CD8-positive, alpha-beta memory T cell (primary cell): ENCODE measurements around the gene SNX3. TPM values are rescaled to one million over a fixed set of nuclear protein-coding genes. Genes with fewer than 3 reads are reported as not detected.
A peak's percentile ranks its signal among the peaks of the same experiment; 100 is the strongest.
"Not testable (repeated sequence)": the region's sequence is repeated elsewhere in the genome, so short reads cannot be mapped to it uniquely, and the experiment has no call there.

Source experiments
- CTCF ChIA-PET: fragments of 350-600 bp; sonication (Branson Sonifier 250); formaldehyde crosslinking; loops from one replicate; lab custom pipeline; 2021; ENCODE audit warnings: antibody characterized with exemption; lab: Charles Lee
- POLR2A ChIA-PET: fragments of 350-600 bp; sonication (Branson Sonifier 250); formaldehyde crosslinking; loops from one replicate; lab custom pipeline; 2021; ENCODE audit warnings: antibody characterized with exemption; lab: Charles Lee
- DNase-seq, 5 donors: peaks; one replicate each; pipeline versions ENCODE4 v3.0.0 to v3.0.0-alpha.2; 2020 to 2022; ENCODE audit warnings: mixed read lengths in 1 of 5
- H3K27ac ChIP-seq: one replicate; pipeline ENCODE4 v1.7.0; 2013; ENCODE audit warnings: low read depth, mild to moderate bottlenecking, low read length, moderate library complexity
- H3K27me3 ChIP-seq: 2 replicates; pipeline ENCODE4 v1.7.0; 2013; ENCODE audit warnings: low read length, mild to moderate bottlenecking; ENCODE audit not compliant: insufficient read depth, poor library complexity, severe bottlenecking
- H3K36me3 ChIP-seq: 2 replicates; pipeline ENCODE4 v1.7.0; 2013; ENCODE audit warnings: mild to moderate bottlenecking, low read length, moderate library complexity; ENCODE audit not compliant: insufficient read depth
- H3K4me1 ChIP-seq: 2 replicates; pipeline ENCODE4 v1.7.0; 2013; ENCODE audit warnings: mild to moderate bottlenecking, low read length, moderate library complexity; ENCODE audit not compliant: insufficient read depth
- H3K4me3 ChIP-seq: 2 replicates; pipeline ENCODE4 v1.7.0; 2013; ENCODE audit warnings: mild to moderate bottlenecking, low read length
- H3K9me3 ChIP-seq: 2 replicates; pipeline ENCODE4 v1.7.0; 2013; ENCODE audit warnings: mild to moderate bottlenecking, low read length
- H3K27ac Mint-ChIP-seq, 8 donors: one replicate each; pipeline ENCODE4 v1.8.0; 2020 to 2021; ENCODE audit warnings: mixed read lengths in 8 of 8, mild to moderate bottlenecking in 6 of 8, inconsistent platforms in 3 of 8, moderate library complexity in 3 of 8
- H3K27me3 Mint-ChIP-seq, 2 donors: one replicate each; pipeline ENCODE4 v1.8.0; 2020 to 2021; ENCODE audit warnings: mixed read lengths in 2 of 2, mild to moderate bottlenecking in 1 of 2, moderate library complexity in 1 of 2
- H3K36me3 Mint-ChIP-seq, 3 donors: one replicate each; pipeline ENCODE4 v1.8.0; 2020 to 2021; ENCODE audit warnings: mixed read lengths in 3 of 3, inconsistent platforms in 1 of 3, mild to moderate bottlenecking in 1 of 3
- H3K4me1 Mint-ChIP-seq, 3 donors: one replicate each; pipeline ENCODE4 v1.8.0; 2020 to 2021; ENCODE audit warnings: mixed read lengths in 3 of 3, inconsistent platforms in 1 of 3, mild to moderate bottlenecking in 1 of 3
- H3K4me3 Mint-ChIP-seq, 7 donors: one replicate each; pipeline ENCODE4 v1.8.0; 2020 to 2021; ENCODE audit warnings: mixed read lengths in 7 of 7, mild to moderate bottlenecking in 6 of 7, moderate library complexity in 4 of 7, inconsistent platforms in 2 of 7
- H3K9me3 Mint-ChIP-seq, 5 donors: one replicate each; pipeline ENCODE4 v1.8.0; 2020 to 2022; ENCODE audit warnings: mixed read lengths in 5 of 5, mild to moderate bottlenecking in 3 of 5, moderate library complexity in 2 of 5, inconsistent platforms in 1 of 5
- polyA plus RNA-seq: library from polyadenylated mRNA; unstranded; fragments of 300-500 nt; fragmentation: Illumina TruSeq; gene quantifications from one replicate; pipeline ENCODE4 v1.2.3, GENCODE V29; 2021
- total RNA-seq, 2 experiments: library from RNA; stranded (reverse); gene quantifications; one replicate each; pipeline ENCODE4 v1.2.3, GENCODE V29; 2021

The SNX3 gene
- total RNA-seq (10 to 100 TPM; 75.8 to 76.4 TPM), polyA plus RNA-seq (192 TPM)

DNA sequence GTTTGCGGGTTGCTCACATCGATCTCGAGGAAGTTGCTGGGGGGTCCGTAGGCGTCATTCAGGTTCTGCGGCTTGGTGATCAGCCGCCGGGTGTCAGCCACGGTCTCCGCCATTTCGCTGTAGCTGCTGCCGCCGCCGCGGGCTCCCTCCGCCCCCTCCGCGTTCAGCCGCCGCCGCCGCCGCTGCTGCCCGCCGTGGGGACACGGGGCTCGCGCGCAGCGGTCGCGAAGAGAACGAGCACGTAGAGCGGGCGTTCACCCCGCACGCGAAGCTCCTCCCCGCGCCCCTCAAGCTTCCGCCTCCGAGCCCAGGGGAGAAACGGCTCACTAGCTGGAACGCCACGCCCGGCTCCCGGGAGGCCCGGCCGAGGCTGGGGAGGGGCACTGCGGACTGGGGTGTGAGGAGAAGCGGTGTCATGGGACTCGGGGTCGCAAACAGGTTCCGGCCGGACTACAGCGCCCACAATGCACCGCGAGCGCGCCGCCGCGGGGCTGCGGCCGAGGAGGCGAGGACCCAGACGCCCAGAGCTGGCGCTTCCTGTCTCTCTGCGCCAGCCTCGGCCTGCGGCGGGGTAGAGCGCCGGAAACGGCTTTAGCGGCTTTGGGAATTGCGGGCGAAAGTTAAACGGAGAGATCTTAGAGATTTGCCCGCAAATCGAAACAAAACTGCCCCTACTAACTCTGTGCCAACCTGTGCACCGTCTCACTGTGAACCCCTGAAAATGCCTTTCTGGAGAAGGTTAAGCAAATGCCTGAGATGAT lies at the start of gene SNX3:
Gene SNX3, minus strand, starts transcription at position 232 of the 761 bp plus-strand sequence. Its CDS starts 119 bp downstream, at position 113.
- peak; percentile 82 to 94 (median 91) for DNase-seq
- Mint-ChIP-seq H3K27me3 (no peaks in the 10 kb centered on the region), H3K36me3 (peaks cover 0 to 13% (median 3%) of the 10 kb centered on the region in 3 donors), H3K4me3 (peak within 1 kb of the TSS; percentile 90 to 98 (median 93)), H3K9me3 (no peaks in the 10 kb centered on the region), H3K27ac (peak within 1 kb of the TSS; percentile 89 to 99 (median 98)), H3K4me1 (peaks cover 29 to 43% (median 41%) of the 10 kb centered on the region in 3 donors)
- no peaks in the 10 kb centered on the region for H3K36me3 ChIP-seq
- H3K4me1 ChIP-seq: peaks cover 28% of the 10 kb centered on the region
- no peaks in the 10 kb centered on the region for H3K27me3 ChIP-seq
- no peaks in the 10 kb centered on the region for H3K9me3 ChIP-seq
- ChIA-PET POLR2A (interaction anchor here (0.6 to 2.0 kb wide), 9 partner anchors 9 to 1121 kb away, joined by 3 to 21 read pairs (median 5); partner anchors contain the start of genes AFG1L, CD164, CEP57L1 and SEC63), CTCF (interaction anchor here (1.0 to 1.2 kb wide), 4 partner anchors 9 to 802 kb away, joined by 3 to 4 read pairs (median 3); partner anchors contain the start of gene PDSS2)
- H3K27ac ChIP-seq: peak within 1 kb of the TSS; percentile 86
- H3K4me3 ChIP-seq: peak within 1 kb of the TSS; percentile 89

DNA sequence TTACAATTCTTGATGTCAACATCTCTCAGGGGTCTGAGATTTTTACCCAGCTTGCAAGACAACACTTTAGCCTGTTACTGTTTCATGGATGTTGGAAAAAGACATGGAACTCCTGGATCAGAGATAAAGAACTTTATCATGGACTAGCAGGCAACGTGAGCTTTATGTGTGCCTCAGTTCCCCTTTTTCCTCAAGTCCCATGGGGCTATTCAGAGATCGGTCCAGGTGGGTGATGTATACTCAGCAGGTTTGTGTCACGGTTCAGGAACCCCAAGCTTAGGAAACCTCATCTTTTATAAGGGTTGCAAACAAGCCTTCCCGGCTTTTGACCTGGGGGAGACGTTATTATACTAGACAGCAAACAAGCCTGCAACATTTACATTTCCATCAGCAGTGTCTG lies 49.0 kb upstream of the SNX3 start:
- no peaks in the 10 kb centered on the region for H3K4me1 ChIP-seq
- H3K27ac ChIP-seq: no peak overlapping the region
- ChIA-PET POLR2A (no interaction called here), CTCF (interaction anchor here (1.1 kb wide), 1 partner anchor 48 kb away, joined by 3 read pairs; no protein-coding TSS in a partner anchor)
- Mint-ChIP-seq H3K4me1 (peaks cover 0 to 5% (median 0%) of the 10 kb centered on the region in 3 donors), H3K27me3 (no peaks in the 10 kb centered on the region), H3K4me3 (no peak overlapping the region), H3K36me3 (peaks cover 0 to 4% (median 0%) of the 10 kb centered on the region in 3 donors), H3K27ac (no peak overlapping the region), H3K9me3 (no peaks in the 10 kb centered on the region)
- no peaks in the 10 kb centered on the region for H3K9me3 ChIP-seq
- DNase-seq: no peak
- H3K36me3 ChIP-seq: no peaks in the 10 kb centered on the region
- H3K27me3 ChIP-seq: no peaks in the 10 kb centered on the region
- H3K4me3 ChIP-seq: no peak overlapping the region

DNA sequence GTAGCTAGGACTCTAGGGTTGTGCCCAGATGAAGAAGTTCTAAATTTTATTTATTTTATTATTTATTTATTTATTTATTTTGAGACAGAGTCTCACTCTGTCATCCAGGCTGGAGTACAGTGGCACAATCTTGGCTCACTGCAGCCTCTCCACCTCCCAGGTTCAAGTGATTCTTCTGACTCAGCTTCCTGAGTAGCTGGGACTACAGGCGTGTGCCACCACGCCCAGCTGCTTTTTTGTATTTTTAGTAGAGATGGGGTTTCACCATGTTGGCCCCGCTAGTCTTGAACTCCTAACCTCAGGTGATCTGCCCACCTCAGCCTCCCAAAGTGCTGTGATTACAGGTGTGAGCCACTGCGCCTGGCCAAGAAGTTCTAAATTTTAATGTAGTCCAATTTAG lies 47.8 kb upstream of the SNX3 start:
- DNase-seq, H3K4me3 ChIP-seq, H3K9me3 ChIP-seq, H3K27me3 ChIP-seq, H3K4me1 ChIP-seq, H3K9me3 Mint-ChIP-seq, H3K4me1 Mint-ChIP-seq, H3K36me3 ChIP-seq, H3K4me3 Mint-ChIP-seq, H3K27ac ChIP-seq, H3K27me3 Mint-ChIP-seq, H3K36me3 Mint-ChIP-seq, POLR2A ChIA-PET: not testable (repeated sequence)
- H3K27ac Mint-ChIP-seq: peak overlapping the region in 1 of 8 donors; percentile 47
- CTCF ChIA-PET: interaction anchor here (1.1 kb wide), 1 partner anchor 47 kb away, joined by 3 read pairs; no protein-coding TSS in a partner anchor

DNA sequence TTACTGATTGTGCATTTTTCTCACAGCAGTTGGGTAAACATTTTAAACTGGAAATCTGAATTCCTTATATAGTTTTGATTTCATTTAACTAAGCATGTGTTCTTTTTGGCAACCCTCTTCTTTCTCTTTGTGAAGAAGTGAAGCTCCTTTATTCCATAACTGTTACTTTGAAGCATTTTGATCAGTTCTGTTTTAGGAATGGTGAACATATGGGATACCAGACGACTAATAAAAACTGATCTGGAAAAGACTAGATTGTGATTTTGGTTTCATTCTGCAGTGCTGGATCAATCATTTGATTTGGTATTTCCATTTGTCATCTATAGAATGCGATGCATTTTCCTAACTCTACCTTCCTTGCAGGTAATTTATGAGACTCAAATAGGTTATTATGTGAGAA lies 43.8 kb upstream of the SNX3 start:
- ChIA-PET POLR2A (no interaction called here), CTCF (no interaction called here)
- no peak for DNase-seq
- Histone ChIP-seq H3K4me3 (no peak overlapping the region), H3K4me1 (no peaks in the 10 kb centered on the region), H3K9me3 (no peaks in the 10 kb centered on the region), H3K36me3 (no peaks in the 10 kb centered on the region), H3K27me3 (no peaks in the 10 kb centered on the region), H3K27ac (no peak overlapping the region)
- peaks cover 0 to 6% (median under 1%) of the 10 kb centered on the region in 3 donors for H3K4me1 Mint-ChIP-seq
- H3K36me3 Mint-ChIP-seq: peaks cover 0 to 5% (median 0%) of the 10 kb centered on the region in 3 donors
- no peaks in the 10 kb centered on the region for H3K9me3 Mint-ChIP-seq
- H3K27me3 Mint-ChIP-seq: no peaks in the 10 kb centered on the region
- no peak overlapping the region for H3K4me3 Mint-ChIP-seq
- H3K27ac Mint-ChIP-seq: no peak overlapping the region

DNA sequence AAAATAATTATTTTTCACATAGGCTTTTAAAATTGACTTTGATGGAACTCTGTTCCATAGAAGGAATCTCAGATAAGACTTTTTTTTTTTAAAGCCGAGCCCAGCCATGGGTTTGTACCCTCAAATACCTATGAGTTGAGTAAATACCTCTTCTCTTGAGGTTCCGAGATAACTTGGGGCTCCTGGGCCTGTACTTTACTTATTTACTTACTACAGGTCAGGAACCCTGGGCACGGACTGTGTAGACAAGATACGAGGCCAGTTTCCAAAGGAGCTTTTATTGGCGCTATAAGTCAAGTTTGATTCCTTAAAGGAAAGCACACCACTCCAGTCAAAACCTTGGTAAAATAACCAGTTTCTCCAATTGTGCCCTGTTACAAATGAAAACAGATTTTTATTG lies 41.5 kb upstream of the SNX3 start:
- DNase-seq: no peak
- H3K27me3 ChIP-seq: no peaks in the 10 kb centered on the region
- Mint-ChIP-seq H3K4me1 (peaks cover 0 to 10% (median 9%) of the 10 kb centered on the region in 3 donors), H3K4me3 (no peak overlapping the region), H3K9me3 (no peaks in the 10 kb centered on the region), H3K36me3 (peaks cover 0 to 7% (median 0%) of the 10 kb centered on the region in 3 donors), H3K27ac (no peak overlapping the region), H3K27me3 (no peaks in the 10 kb centered on the region)
- no peaks in the 10 kb centered on the region for H3K36me3 ChIP-seq
- ChIA-PET POLR2A (no interaction called here), CTCF (interaction anchor here (0.6 kb wide), 1 partner anchor 31 kb away, joined by 3 read pairs; no protein-coding TSS in a partner anchor)
- H3K27ac ChIP-seq: no peak overlapping the region
- no peaks in the 10 kb centered on the region for H3K4me1 ChIP-seq
- no peak overlapping the region for H3K4me3 ChIP-seq
- no peaks in the 10 kb centered on the region for H3K9me3 ChIP-seq

DNA sequence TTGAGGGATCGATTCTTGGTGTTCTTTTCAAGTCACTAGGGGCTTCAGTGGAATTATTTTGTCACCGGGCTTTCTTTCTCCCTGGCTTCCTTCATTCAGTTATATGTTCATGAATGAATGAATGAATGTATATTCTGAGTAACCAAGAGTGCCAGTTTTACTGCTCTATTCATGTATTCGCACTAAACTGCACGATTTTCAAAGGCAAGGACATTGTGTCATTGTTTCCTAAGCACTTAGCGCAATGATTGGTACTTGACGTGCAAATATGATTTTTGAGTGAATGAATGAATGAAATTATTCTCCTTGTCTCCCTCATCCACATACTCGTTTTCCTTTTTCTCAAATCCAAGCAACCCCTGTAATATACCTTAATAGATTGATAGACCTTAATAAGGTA lies 34.8 kb upstream of the SNX3 start:
- H3K4me3 Mint-ChIP-seq: peak overlapping the region; percentile 94 to 99 (median 97)
- no peaks in the 10 kb centered on the region for H3K36me3 ChIP-seq
- peaks cover 0 to 10% (median 2%) of the 10 kb centered on the region in 3 donors for H3K36me3 Mint-ChIP-seq
- H3K9me3 Mint-ChIP-seq: no peaks in the 10 kb centered on the region
- H3K27me3 ChIP-seq: no peaks in the 10 kb centered on the region
- POLR2A ChIA-PET: interaction anchor here (1.1 to 2.3 kb wide), 2 partner anchors 35 to 799 kb away, joined by 5 to 21 read pairs; partner anchors contain the start of genes SESN1 and SNX3
- no peak for DNase-seq
- CTCF ChIA-PET: interaction anchor here (1.2 kb wide), 1 partner anchor 1744 kb away, joined by 3 read pairs; no protein-coding TSS in a partner anchor
- peak overlapping the region; percentile 90 for H3K27ac ChIP-seq
- peaks cover 0 to 2% of the 10 kb centered on the region in 2 donors for H3K27me3 Mint-ChIP-seq
- peak overlapping the region; percentile 98 to 99 (median 98) for H3K27ac Mint-ChIP-seq
- H3K9me3 ChIP-seq: no peaks in the 10 kb centered on the region
- peaks cover 13% of the 10 kb centered on the region for H3K4me1 ChIP-seq
- peak overlapping the region; percentile 97 for H3K4me3 ChIP-seq
- H3K4me1 Mint-ChIP-seq: peaks cover 21 to 31% (median 23%) of the 10 kb centered on the region in 3 donors

DNA sequence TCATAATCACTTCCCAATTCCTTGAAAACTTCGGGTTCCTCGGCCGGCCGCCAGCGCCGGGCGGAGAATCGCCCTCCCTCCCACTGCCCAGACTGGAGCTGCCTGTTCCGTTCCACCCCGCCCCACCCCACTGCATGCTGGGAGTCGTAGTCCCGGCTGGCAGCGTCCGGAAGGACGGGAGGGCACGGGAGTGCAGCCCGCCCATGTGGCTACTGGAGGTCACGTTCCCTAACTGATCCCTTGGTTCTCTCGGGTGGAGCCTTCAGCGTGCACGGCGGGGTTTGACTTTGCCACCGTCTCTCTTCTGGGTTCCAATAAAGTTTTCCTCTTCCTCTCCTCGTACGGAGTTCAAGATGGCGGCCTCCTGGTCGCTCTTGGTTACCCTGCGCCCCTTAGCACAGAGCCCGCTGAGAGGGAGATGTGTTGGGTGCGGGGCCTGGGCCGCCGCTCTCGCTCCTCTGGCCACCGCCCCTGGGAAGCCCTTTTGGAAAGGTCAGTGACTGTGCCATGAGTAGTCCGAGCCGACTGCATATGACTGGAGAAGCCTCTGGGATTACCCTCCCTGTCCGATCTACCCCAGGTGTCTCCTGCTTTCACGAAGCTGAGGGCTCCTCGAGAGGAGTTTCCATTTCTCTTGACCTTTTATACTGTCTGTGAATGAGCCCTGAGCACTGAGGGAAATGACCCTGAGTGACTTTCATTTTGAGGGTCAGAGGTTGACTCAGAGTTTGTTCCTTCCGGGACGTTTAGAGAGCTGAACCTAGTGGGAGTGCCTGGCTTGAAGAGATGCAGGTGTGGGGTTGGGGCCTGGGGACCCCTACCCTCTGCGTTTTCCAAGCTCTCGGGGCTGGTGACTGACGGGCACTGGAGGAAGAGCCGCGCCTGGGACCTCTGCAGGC lies 34.1 kb upstream of the SNX3 start, which contains the start of gene AFG1L:
Gene AFG1L, plus strand, starts transcription at position 328 of the 899 bp plus-strand sequence. Its CDS starts 26 bp downstream, at position 354.
- Histone ChIP-seq H3K36me3 (no peaks in the 10 kb centered on the region), H3K4me1 (peaks cover 13% of the 10 kb centered on the region), H3K27ac (peak within 1 kb of the TSS; percentile 90), H3K9me3 (no peaks in the 10 kb centered on the region), H3K27me3 (no peaks in the 10 kb centered on the region), H3K4me3 (peak within 1 kb of the TSS; percentile 97)
- Mint-ChIP-seq H3K4me1 (peaks cover 21 to 31% (median 23%) of the 10 kb centered on the region in 3 donors), H3K36me3 (peaks cover 0 to 10% (median 2%) of the 10 kb centered on the region in 3 donors), H3K4me3 (peak within 1 kb of the TSS; percentile 94 to 99 (median 97)), H3K9me3 (no peaks in the 10 kb centered on the region), H3K27ac (peak within 1 kb of the TSS; percentile 98 to 99 (median 98)), H3K27me3 (peaks cover 0 to 2% of the 10 kb centered on the region in 2 donors)
- ChIA-PET CTCF (interaction anchor here (1.0 to 1.2 kb wide), 2 partner anchors 32 to 1745 kb away, joined by 3 read pairs; no protein-coding TSS in a partner anchor), POLR2A (interaction anchor here (0.8 to 2.3 kb wide), 3 partner anchors 34 to 1884 kb away, joined by 3 to 21 read pairs (median 5); partner anchors contain the start of genes SESN1, SNX3 and WASF1)
- peak; percentile 80 to 91 (median 84) for DNase-seq
